Measurements from ENCODE around the gene CYRIA. TPM values are rescaled to one million over a fixed set of nuclear protein-coding genes. Genes with fewer than 3 reads are reported as not detected.

The CYRIA gene
- total RNA-seq, 2 experiments from 2014 or later: 1.3 TPM

- H3K9me3 Mint-ChIP-seq: peaks cover 2% of the 10 kb centered on the region
- Histone ChIP-seq H3K4me3 (ENCODE audit: low read length) (no peak overlapping the region), H3K9me3 (ENCODE audit: control insufficient read depth in 1 of 2, insufficient read depth in 1 of 2, low read length in 2 of 2) (no peaks in the 10 kb centered on the region), H3K36me3 (ENCODE audit: insufficient read depth, low read length) (no peaks in the 10 kb centered on the region), H3K4me1 (ENCODE audit: insufficient read depth, low read length) (no peaks in the 10 kb centered on the region), H3K27me3 (ENCODE audit: control insufficient read depth in 1 of 2, insufficient read depth in 2 of 2, low read length in 2 of 2) (no peaks in the 10 kb centered on the region), H3K27ac (ENCODE audit: low read depth in 1 of 2, low read length in 2 of 2) (no peak overlapping the region)
- H3K4me1 Mint-ChIP-seq (ENCODE audit: low read depth): peaks cover 18% of the 10 kb centered on the region
- ATAC-seq (ENCODE audit: poor library complexity) (no peak), DNase-seq (no peak)
- no peaks in the 10 kb centered on the region for H3K36me3 Mint-ChIP-seq (ENCODE audit: low read depth)
- TF ChIP-seq CTCF (IDR thresholded peaks at IDR 0.05): no peak
- H3K4me3 Mint-ChIP-seq: no peak overlapping the region
- CTCF ChIA-PET: no interaction called here
- POLR2A ChIA-PET: no interaction called here
- no peak overlapping the region for H3K27ac Mint-ChIP-seq
- H3K27me3 Mint-ChIP-seq: no peaks in the 10 kb centered on the region
- intact Hi-C loops (cut with DNase I, micrococcal nuclease): no loop called here
Observed at GRCh38 chr2:16641509-16641908, 24.1 kb downstream of the CYRIA start.

GRCh38 chr2:16640867-16641266 lies 24.8 kb downstream of the CYRIA start:
- CTCF ChIA-PET: no interaction called here
- no peak overlapping the region for H3K27ac Mint-ChIP-seq
- H3K4me3 ChIP-seq (ENCODE audit: low read length): no peak overlapping the region
- no peak overlapping the region for H3K4me3 Mint-ChIP-seq
- H3K36me3 Mint-ChIP-seq (ENCODE audit: low read depth): no peaks in the 10 kb centered on the region
- H3K4me1 Mint-ChIP-seq (ENCODE audit: low read depth): peaks cover 21% of the 10 kb centered on the region
- H3K27me3 Mint-ChIP-seq: no peaks in the 10 kb centered on the region
- no peak overlapping the region for H3K27ac ChIP-seq (ENCODE audit: low read depth in 1 of 2, low read length in 2 of 2)
- no peaks in the 10 kb centered on the region for H3K36me3 ChIP-seq (ENCODE audit: insufficient read depth, low read length)
- intact Hi-C loops (cut with DNase I, micrococcal nuclease): no loop called here
- POLR2A ChIA-PET: no interaction called here
- H3K9me3 Mint-ChIP-seq: peaks cover 2% of the 10 kb centered on the region
- no peak for TF ChIP-seq CTCF (IDR thresholded peaks at IDR 0.05)
- no peak for ATAC-seq (ENCODE audit: poor library complexity)
- peaks cover 2% of the 10 kb centered on the region for H3K4me1 ChIP-seq (ENCODE audit: insufficient read depth, low read length)
- no peaks in the 10 kb centered on the region for H3K27me3 ChIP-seq (ENCODE audit: control insufficient read depth in 1 of 2, insufficient read depth in 2 of 2, low read length in 2 of 2)
- H3K9me3 ChIP-seq (ENCODE audit: control insufficient read depth in 1 of 2, insufficient read depth in 1 of 2, low read length in 2 of 2): no peaks in the 10 kb centered on the region
- DNase-seq: no peak

GRCh38 chr2:16640001-16640700 lies 25.5 kb downstream of the CYRIA start:
- no peaks in the 10 kb centered on the region for H3K27me3 ChIP-seq (ENCODE audit: control insufficient read depth in 1 of 2, insufficient read depth in 2 of 2, low read length in 2 of 2)
- no peaks in the 10 kb centered on the region for H3K36me3 ChIP-seq (ENCODE audit: insufficient read depth, low read length)
- no peak overlapping the region for H3K27ac ChIP-seq (ENCODE audit: low read depth in 1 of 2, low read length in 2 of 2)
- H3K9me3 ChIP-seq (ENCODE audit: control insufficient read depth in 1 of 2, insufficient read depth in 1 of 2, low read length in 2 of 2): no peaks in the 10 kb centered on the region
- no peak for ATAC-seq (ENCODE audit: poor library complexity)
- H3K4me1 ChIP-seq (ENCODE audit: insufficient read depth, low read length): peaks cover 3% of the 10 kb centered on the region
- H3K36me3 Mint-ChIP-seq (ENCODE audit: low read depth): no peaks in the 10 kb centered on the region
- intact Hi-C loops (cut with DNase I, micrococcal nuclease): no loop called here
- peaks cover 2% of the 10 kb centered on the region for H3K9me3 Mint-ChIP-seq
- ChIA-PET POLR2A (no interaction called here), CTCF (no interaction called here)
- H3K27me3 Mint-ChIP-seq: peaks cover 7% of the 10 kb centered on the region
- DNase-seq: no peak
- no peak overlapping the region for H3K4me3 ChIP-seq (ENCODE audit: low read length)
- no peak overlapping the region for H3K27ac Mint-ChIP-seq
- H3K4me1 Mint-ChIP-seq (ENCODE audit: low read depth): peaks cover 27% of the 10 kb centered on the region
- no peak for TF ChIP-seq CTCF (IDR thresholded peaks at IDR 0.05)
- H3K4me3 Mint-ChIP-seq: no peak overlapping the region

Measured in CD4-positive, alpha-beta T cell (primary cell).